GM21717 (cell line): ENCODE measurements around the gene TEX10.

Experiments used
- ATAC-seq: cut with Tn5 transposase; IDR thresholded peaks from one replicate; pipeline ENCODE4 v1.9.1; 2021; ENCODE audit warnings: mild to moderate bottlenecking, moderate library complexity; ENCODE audit not compliant: unreplicated experiment

The TEX10 gene

DNA sequence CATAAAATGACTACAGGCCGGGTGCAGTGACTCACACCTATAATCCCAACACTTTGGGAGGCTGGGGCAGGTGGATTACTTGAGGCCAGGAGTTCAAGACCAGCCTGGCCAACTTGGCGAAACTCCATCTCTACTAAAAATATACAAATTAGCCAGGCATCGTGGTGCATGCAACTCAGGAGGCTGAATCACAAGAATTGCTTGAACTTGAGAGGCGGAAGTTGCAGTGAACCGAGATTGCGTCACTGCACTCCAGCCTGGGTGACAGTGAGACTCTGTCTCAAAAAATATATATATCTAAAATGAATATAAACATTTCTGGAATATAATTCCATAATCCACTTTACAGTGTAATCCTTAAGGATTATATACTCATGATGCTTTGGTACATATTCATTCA is 66.5 kb downstream of the TEX10 start:
- ATAC-seq, result no peak

DNA sequence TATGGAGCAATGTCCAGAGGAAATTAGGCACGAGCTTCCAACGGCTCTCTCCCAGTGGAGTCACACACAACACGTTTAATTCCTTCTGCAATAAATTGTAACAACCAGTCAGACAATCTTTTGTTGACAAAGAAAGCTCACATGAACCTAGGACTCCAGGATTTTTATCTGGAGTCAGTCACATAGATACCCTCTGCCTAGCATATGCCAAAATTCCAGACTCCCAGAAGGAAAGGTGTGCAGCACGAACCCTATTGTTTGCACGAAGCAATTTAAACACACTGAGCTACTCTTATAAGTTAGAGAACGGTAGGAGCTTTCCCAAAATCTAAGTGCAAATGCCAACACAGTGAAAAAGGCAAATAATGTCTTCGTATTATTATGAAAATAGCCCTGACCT is 67.1 kb downstream of the TEX10 start:
- ATAC-seq, result no peak

DNA sequence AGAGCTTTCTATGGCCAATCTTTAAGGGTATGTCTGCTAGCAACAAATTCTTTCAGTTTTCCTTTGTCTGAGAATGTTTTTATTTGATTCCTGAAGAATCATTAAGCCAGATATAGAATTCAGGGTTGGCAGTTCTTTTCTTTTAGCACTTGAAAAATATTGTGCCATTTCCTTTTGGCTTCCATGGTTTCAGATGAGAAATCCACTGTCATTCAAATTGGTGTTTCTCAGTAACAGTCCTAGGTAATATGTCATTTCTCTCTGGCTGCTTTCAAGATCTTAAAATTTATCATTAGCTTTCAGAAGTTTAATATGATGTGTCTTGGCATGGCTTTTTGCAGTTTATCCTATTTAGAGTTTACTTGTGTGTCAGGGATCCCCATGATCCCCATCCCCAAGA is 67.7 kb downstream of the TEX10 start:
- no peak for ATAC-seq

DNA sequence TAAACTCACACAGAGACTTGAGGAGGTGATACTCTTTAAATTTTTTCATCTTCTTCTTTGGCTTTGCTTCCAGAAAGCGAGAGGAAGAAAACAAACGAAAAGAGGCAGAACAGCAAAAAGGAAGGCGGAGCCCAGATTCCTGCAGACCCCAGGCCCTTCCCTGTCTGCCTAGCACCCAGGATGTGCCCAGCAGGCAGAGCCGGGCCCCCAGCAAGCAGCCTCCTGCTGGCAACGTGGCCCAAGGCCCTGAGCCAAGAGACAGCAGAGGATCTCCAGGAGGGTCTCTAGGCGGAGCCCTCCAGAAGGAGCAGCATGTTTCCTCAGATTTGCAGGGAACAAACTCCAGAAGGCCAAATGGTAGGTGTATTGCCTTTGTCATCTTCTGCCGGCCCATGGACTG is 68.5 kb downstream of the TEX10 start:
- ATAC-seq, result no peak

DNA sequence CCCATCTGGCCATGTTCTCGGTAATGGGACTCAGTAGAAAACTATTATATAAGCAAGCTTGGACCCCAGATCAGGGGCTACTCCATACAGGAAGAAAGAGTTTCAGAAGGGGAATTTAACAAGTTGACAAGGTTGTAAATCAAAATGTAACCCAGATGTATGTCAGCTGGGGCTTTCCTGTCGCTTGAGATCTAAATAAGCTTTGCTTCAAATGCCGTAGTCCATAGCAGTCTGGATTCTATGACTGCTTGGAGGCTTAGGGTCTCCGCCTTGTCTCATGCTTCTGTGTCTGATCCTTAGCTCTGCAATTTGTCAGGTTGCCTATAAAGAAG is 70.4 kb downstream of the TEX10 start:
- ATAC-seq, result no peak

DNA sequence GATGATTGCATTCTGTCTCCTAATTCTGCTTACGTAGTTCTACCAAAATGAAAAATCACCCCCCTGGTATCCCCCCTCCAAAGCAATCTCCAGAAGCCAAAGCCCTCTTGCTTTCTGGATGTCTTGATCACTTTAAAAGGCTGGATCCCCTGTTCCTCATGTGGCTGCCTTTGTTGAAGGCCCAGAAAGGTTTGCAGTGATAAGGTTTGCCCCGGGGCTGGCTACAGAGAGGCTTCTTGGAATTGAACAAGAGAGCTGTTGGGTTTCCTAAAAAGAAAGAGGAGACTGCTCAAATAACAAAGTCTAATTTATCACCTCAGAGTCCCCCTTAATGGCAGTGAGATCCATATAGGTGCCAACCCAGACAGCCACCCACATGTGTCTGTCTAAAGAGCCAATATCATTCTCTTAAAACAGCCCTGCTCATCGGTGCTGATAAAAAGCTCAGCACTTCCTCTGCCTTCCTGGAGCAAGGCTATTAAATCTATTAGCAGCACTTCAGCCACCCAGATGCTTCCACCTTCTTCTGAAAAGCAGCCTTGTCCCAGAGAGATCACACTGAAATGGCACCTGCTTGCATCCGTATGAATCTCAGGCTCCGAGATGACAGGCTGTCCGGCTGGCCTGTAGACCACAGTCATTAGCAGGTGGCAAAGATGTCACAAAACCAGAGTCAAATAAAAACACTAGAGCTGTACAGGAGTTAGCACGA is 70.9 kb downstream of the TEX10 start:
- ATAC-seq, result no peak

DNA sequence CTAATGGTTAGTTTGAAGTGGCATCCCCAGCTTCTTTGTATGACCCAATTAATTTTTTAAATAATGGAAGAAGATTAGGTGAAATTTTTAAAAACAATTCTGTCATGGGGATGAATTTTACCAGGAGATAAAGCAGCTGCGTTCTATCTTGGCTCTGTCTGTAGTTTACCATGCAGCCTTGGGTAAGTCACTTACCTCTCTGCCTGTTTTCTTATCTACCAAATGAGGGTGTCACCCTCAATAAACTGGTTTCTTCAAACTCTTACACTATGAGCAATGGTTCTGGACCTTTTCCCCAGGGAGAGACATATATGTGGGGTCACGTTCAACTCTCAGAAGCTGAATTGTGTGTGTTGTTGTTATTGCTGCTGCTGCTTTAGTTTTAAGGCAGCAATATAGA is 71.7 kb downstream of the TEX10 start:
- ATAC-seq, result no peak

DNA sequence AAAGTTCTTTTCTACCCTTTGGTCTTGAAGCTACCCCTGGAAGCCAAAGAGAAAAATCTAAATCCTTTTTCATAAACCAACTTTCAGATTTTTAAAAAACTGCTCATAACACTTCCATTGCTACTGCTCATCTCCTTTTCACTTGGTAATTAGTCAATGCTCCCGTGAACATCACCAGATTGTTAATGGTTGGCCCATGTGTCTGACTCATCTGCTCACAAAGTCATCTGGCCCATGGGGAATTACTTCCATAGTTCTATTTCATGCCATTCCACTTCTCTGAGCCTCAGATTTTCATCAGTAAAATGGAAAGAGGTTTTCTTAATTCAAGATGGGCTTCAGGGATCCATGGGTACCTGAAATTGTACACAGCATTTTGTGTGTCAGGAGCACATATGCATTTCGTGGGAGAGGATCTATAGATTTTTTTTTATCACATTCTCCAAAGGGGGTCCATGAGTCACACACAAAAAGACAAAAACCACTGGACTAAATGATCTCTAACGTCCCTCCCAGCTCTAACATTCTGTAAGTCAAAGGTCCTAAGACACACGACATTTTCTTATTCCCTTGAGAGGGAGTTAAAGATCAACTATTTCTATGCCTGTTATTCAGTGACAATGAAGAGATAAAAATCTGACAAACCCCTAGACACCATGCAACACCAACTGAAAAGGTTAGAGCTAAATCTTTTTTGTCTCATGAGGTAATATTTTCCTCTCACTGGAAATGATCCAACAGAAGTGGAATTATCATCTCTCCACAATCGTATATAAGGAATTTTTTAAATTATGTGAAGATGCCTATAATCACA is 75.4 kb downstream of the TEX10 start:
- ATAC-seq, result no peak

DNA sequence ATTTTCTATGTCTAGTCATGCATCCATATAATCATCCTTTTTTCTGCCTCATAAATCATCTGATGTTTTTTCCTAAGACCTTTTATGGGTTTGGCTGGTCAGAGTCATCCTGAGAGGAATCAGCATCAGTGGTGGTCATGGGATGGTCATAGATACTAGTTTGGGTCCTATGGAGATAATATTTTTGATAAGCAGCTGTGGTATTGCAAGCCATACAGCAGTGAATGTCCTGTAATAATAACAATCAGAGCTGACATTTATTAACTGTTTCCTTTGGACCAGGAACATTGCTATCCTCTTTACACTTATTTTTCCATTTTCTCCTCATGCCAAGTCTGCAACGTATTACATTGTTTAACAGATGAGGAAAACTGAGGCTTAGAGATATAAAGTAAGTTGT is 83.1 kb downstream of the TEX10 start:
- ATAC-seq, result no peak

DNA sequence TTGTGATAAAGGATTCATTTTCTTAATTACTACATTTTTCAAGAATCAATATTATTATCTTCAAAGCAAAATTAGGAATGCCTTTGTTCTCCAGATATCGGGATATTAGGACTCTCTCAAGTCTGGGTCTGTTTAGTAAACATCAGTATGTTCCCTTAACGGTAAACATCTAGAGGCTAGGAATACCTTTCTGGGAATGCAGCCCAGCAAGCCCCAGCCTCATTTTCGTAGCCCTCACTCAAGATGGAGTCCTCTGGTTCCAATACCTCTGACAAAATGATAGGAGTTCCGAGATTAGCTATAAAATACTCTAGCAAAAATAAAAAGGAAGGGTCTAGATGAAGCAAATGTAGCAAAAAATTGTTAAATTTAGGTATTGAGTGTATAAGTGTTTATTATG is 84.5 kb downstream of the TEX10 start:
- ATAC-seq, result no peak

DNA sequence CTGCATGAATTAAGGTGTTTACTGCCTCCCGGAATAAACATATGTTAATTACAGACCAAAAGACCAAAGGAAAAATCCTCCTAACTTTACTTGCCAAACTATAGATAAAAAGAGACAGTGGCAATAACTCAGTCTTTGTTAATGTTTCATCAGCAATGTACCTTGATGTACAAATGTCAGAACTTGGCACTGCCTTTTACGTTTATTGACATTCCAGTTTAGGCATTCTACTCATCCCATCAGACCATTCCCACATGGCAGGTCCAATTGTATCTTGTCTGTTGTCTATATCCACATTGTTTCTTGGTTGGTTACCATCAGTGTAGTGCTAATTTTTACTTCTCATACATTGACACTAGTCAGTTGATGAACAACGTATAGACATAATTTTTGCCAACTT is 85.5 kb downstream of the TEX10 start:
- no peak for ATAC-seq
